HepG2 (cell line): Measurements from ENCODE around the gene RBP5. TPM values are rescaled to one million over a fixed set of nuclear protein-coding genes. Genes with fewer than 3 reads are reported as not detected.

ENCODE experiments used
- ARNTL ChIP-seq: sonication (generic); formaldehyde crosslinking; IDR thresholded peaks from 2 replicates; pipeline ENCODE4 v1.4.0; 2020; ENCODE audit warnings: mild to moderate bottlenecking, missing genetic modification reagents
- ESRRA ChIP-seq: sonication (generic); formaldehyde crosslinking; IDR thresholded peaks from 2 replicates; pipeline ENCODE4 v1.5.1; 2020; ENCODE audit warnings: mild to moderate bottlenecking, low read depth, missing genetic modification reagents
- PAX8 ChIP-seq: sonication (generic); formaldehyde crosslinking; IDR thresholded peaks from 2 replicates; pipeline ENCODE4 v1.8.0; 2022; ENCODE audit warnings: mild to moderate bottlenecking, missing genetic modification reagents, borderline replicate concordance
- PHF20 ChIP-seq: sonication (generic); formaldehyde crosslinking; IDR thresholded peaks from 2 replicates; pipeline ENCODE4 v1.5.0; 2020; ENCODE audit warnings: mild to moderate bottlenecking, missing genetic modification reagents
- THYN1 ChIP-seq: sonication (generic); formaldehyde crosslinking; IDR thresholded peaks from 2 replicates; pipeline ENCODE4 v1.8.1; 2023; ENCODE audit warnings: low read depth, mild to moderate bottlenecking, moderate library complexity, missing genetic modification reagents, borderline replicate concordance
- ZFP90 ChIP-seq: sonication (generic); formaldehyde crosslinking; IDR thresholded peaks from 2 replicates; pipeline ENCODE4 v1.8.0; 2022; ENCODE audit warnings: missing genetic modification reagents, mild to moderate bottlenecking, inconsistent platforms, borderline replicate concordance
- ZNF510 ChIP-seq: sonication (generic); formaldehyde crosslinking; IDR thresholded peaks from 2 replicates; pipeline ENCODE4 v1.4.0; 2020; ENCODE audit warnings: low read depth, mild to moderate bottlenecking, missing genetic modification reagents
- ZNF652 ChIP-seq: IDR thresholded peaks from 2 replicates; pipeline ENCODE4 v1.6.1; 2016; ENCODE audit warnings: low read depth, borderline replicate concordance
- ZNF724P ChIP-seq: sonication (generic); formaldehyde crosslinking; IDR thresholded peaks from 2 replicates; pipeline ENCODE4 v1.8.0; 2022; ENCODE audit warnings: missing genetic modification reagents, borderline replicate concordance
- polyA plus RNA-seq, 8 experiments: library from polyadenylated mRNA; depleted of rRNA in 3 of 8; stranded (reverse) in 7 of 8; unstranded in 1 of 8; fragments of >200 nt; fragmentation: Illumina TruSeq in 4 of 8; extraction: Trizol in 4 of 8; gene quantifications; 2 replicates each; pipeline versions ENCODE4 v1.2.1 to v1.2.3, GENCODE V29; 2011 to 2016; ENCODE audit warnings: low read depth in 4 of 8, missing spikeins in 1 of 8, mixed read lengths in 1 of 8; ENCODE audit not compliant: insufficient read depth in 1 of 8
- total RNA-seq, 5 experiments: library from RNA; depleted of rRNA; stranded (reverse); fragments of >200 nt; fragmentation: Illumina TruSeq; extraction: Trizol; gene quantifications; 2 replicates each; pipeline ENCODE4 v1.2.3, GENCODE V29; 2016; ENCODE audit warnings: low read depth in 1 of 5
- TF ChIP-seq, protein P1 (sequence below): sonication (generic); formaldehyde crosslinking; IDR thresholded peaks from 2 replicates; pipeline ENCODE4 v1.5.0; 2020; ENCODE audit warnings: mild to moderate bottlenecking, missing genetic modification reagents, borderline replicate concordance
- TF ChIP-seq, protein P2 (sequence below): sonication (generic); formaldehyde crosslinking; IDR thresholded peaks from 2 replicates; pipeline ENCODE4 v1.5.0; 2020; ENCODE audit warnings: mild to moderate bottlenecking, missing genetic modification reagents
- TF ChIP-seq, protein P3 (sequence below): IDR thresholded peaks from 2 replicates; pipeline ENCODE4 v1.6.1; 2016; ENCODE audit warnings: missing genetic modification reagents, missing compliant biosample characterization
- TF ChIP-seq, protein P4 (sequence below), 2 experiments: fragments of 450-650 bp in 1 of 2; sonication (generic) in 1 of 2; formaldehyde crosslinking in 1 of 2; IDR thresholded peaks; 2 replicates each; pipeline versions ENCODE4 v1.6.1 to v1.8.0; 2016 to 2022; ENCODE audit warnings: antibody characterized with exemption in 1 of 2, mild to moderate bottlenecking in 1 of 2, missing genetic modification reagents in 1 of 2

Gene RBP5
- total and polyA plus RNA-seq, 2 of the 13 experiments (the other 11 are each of a cell fraction or from before 2014, with no cell fraction given), result 13.8 to 19.8 TPM

DNA sequence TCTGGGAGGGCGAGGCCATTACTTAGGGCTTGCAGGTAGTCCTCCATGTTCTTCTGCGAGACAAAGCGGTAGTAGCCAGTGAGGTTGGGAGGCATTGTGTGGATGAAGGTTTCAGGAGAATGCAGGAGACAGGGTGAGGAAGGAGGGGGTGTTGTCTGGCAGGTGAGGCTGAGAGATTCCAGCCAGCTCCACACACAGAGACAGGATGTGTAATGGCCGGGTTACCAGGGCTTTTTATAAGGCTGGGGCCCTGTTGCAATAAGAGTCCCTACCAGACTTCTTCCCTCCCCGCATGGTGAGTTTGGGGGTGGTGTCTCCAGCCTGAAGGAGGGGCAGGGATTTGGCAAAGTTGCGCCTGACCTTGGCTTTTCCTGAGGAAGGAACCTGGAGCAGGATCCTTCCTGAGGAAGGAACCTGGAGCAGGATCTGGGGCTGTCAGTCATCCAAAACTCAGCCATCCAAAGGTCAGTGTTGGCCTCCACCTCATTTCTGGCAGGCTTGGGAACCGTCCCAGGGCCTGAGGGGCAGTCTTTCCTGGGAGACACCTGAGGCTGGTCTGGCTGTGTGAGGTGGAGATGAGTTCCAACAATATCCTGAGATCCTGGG, at the start of gene RBP5 (continued):
- 0 out of 2 replicates have a peak, but pooled peaks have one; percentile 40 for TF ChIP-seq ZFP90 (CRISPR knock-in tag)
- no peak for TF ChIP-seq ARNTL (CRISPR knock-in tag)
- TF ChIP-seq ZNF724P (CRISPR knock-in tag), result 0 out of 2 replicates have a peak, but pooled peaks have one; percentile 12
- no peak for TF ChIP-seq ZNF510
- TF ChIP-seq, protein P1, sequence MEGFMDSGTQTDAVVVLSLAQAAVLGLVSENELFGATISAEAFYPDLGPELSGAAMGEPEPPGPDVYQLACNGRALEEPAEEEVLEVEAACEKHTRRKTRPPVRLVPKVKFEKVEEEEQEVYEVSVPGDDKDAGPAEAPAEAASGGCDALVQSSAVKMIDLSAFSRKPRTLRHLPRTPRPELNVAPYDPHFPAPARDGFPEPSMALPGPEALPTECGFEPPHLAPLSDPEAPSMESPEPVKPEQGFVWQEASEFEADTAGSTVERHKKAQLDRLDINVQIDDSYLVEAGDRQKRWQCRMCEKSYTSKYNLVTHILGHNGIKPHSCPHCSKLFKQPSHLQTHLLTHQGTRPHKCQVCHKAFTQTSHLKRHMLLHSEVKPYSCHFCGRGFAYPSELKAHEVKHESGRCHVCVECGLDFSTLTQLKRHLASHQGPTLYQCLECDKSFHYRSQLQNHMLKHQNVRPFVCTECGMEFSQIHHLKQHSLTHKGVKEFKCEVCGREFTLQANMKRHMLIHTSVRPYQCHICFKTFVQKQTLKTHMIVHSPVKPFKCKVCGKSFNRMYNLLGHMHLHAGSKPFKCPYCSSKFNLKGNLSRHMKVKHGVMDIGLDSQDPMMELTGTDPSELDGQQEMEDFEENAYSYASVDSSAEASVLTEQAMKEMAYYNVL (CRISPR knock-in tag), result 0 out of 2 replicates have a peak, but pooled peaks have one; percentile 34
- TF ChIP-seq, protein P2, sequence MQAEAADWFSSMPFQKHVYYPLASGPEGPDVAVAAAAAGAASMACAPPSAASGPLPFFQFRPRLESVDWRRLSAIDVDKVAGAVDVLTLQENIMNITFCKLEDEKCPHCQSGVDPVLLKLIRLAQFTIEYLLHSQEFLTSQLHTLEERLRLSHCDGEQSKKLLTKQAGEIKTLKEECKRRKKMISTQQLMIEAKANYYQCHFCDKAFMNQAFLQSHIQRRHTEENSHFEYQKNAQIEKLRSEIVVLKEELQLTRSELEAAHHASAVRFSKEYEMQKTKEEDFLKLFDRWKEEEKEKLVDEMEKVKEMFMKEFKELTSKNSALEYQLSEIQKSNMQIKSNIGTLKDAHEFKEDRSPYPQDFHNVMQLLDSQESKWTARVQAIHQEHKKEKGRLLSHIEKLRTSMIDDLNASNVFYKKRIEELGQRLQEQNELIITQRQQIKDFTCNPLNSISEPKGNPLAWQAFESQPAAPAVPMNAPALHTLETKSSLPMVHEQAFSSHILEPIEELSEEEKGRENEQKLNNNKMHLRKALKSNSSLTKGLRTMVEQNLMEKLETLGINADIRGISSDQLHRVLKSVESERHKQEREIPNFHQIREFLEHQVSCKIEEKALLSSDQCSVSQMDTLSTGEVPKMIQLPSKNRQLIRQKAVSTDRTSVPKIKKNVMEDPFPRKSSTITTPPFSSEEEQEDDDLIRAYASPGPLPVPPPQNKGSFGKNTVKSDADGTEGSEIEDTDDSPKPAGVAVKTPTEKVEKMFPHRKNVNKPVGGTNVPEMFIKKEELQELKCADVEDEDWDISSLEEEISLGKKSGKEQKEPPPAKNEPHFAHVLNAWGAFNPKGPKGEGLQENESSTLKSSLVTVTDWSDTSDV (CRISPR knock-in tag), result no peak
- TF ChIP-seq THYN1 (CRISPR knock-in tag), result no peak
- TF ChIP-seq PHF20 (CRISPR knock-in tag), result no peak
- no peak for TF ChIP-seq ZNF652 (CRISPR knock-in tag)
- TF ChIP-seq, protein P3, sequence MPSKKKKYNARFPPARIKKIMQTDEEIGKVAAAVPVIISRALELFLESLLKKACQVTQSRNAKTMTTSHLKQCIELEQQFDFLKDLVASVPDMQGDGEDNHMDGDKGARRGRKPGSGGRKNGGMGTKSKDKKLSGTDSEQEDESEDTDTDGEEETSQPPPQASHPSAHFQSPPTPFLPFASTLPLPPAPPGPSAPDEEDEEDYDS (CRISPR knock-in tag), result 0 out of 2 replicates have a peak, but pooled peaks have one; percentile 7
- TF ChIP-seq, protein P4, sequence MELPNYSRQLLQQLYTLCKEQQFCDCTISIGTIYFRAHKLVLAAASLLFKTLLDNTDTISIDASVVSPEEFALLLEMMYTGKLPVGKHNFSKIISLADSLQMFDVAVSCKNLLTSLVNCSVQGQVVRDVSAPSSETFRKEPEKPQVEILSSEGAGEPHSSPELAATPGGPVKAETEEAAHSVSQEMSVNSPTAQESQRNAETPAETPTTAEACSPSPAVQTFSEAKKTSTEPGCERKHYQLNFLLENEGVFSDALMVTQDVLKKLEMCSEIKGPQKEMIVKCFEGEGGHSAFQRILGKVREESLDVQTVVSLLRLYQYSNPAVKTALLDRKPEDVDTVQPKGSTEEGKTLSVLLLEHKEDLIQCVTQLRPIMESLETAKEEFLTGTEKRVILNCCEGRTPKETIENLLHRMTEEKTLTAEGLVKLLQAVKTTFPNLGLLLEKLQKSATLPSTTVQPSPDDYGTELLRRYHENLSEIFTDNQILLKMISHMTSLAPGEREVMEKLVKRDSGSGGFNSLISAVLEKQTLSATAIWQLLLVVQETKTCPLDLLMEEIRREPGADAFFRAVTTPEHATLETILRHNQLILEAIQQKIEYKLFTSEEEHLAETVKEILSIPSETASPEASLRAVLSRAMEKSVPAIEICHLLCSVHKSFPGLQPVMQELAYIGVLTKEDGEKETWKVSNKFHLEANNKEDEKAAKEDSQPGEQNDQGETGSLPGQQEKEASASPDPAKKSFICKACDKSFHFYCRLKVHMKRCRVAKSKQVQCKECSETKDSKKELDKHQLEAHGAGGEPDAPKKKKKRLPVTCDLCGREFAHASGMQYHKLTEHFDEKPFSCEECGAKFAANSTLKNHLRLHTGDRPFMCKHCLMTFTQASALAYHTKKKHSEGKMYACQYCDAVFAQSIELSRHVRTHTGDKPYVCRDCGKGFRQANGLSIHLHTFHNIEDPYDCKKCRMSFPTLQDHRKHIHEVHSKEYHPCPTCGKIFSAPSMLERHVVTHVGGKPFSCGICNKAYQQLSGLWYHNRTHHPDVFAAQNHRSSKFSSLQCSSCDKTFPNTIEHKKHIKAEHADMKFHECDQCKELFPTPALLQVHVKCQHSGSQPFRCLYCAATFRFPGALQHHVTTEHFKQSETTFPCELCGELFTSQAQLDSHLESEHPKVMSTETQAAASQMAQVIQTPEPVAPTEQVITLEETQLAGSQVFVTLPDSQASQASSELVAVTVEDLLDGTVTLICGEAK (IDR thresholded peaks at IDR 0.05), result no peak
- TF ChIP-seq, protein P4 (CRISPR knock-in tag; IDR thresholded peaks at IDR 0.05), result 0 out of 2 replicates have a peak, but pooled peaks have one; percentile 21
- TF ChIP-seq ESRRA (CRISPR knock-in tag), result no peak
- TF ChIP-seq PAX8, result no peak
